ENCODE data around the gene OSBPL10.

Gene OSBPL10

DNA sequence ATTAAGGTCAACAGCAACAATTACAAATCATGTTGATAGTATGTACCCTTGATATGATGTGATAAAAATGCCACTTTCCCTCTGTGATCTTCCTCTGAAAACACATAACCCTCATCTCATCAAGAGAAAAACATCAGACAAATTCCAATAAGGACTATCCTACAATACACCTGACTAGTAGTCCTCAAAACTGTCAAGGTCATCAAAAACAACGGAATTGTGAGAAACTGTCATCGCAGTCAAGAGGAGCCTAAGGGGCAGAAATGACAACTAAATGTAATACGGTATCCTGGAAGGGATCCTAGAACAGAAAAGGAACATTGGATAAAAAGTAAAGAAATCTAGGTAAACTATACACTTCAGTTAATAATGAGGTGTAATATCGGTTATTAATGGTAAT, 59.2 kb downstream of the OSBPL10 start:
- DNase-seq: no peak

DNA sequence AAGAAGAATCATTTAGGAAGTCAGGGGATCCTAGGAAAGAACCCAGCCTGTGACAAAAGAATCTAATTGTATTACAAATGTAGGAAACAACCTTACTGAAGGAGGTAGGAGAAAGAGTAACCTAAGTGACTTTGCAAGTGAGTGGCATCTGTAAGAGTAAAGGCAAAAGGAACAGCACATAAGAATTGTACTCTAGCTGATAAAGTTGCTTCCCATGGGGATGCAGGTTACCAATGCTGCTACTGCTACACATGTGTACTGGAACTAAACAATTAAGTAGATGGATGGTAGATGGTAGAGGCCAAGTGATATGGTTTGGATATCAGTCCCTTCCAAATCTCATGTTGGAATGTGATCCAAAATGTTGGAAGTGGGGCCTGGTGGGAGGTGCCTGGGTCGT, 60.8 kb downstream of the OSBPL10 start:
- DNase-seq: no peak

DNA sequence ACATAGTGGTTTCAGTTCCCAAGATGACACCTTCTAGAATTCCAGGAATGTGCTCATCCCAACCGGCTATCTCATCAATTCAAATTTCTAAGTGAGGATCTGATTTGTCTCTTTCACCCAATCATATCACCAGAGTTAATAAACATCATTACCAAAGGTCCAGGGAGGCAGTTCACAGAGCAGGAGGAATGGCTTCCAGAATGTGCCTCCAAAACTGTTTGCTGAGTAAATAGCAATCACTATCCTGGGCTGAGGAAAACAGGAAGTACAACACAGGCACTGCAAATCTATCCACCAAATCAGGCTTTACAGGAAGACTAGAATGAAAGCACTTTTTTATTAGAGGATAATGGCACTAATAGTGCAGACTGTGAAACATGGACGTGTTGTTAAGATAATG, 61.5 kb downstream of the OSBPL10 start:
- no peak for DNase-seq

DNA sequence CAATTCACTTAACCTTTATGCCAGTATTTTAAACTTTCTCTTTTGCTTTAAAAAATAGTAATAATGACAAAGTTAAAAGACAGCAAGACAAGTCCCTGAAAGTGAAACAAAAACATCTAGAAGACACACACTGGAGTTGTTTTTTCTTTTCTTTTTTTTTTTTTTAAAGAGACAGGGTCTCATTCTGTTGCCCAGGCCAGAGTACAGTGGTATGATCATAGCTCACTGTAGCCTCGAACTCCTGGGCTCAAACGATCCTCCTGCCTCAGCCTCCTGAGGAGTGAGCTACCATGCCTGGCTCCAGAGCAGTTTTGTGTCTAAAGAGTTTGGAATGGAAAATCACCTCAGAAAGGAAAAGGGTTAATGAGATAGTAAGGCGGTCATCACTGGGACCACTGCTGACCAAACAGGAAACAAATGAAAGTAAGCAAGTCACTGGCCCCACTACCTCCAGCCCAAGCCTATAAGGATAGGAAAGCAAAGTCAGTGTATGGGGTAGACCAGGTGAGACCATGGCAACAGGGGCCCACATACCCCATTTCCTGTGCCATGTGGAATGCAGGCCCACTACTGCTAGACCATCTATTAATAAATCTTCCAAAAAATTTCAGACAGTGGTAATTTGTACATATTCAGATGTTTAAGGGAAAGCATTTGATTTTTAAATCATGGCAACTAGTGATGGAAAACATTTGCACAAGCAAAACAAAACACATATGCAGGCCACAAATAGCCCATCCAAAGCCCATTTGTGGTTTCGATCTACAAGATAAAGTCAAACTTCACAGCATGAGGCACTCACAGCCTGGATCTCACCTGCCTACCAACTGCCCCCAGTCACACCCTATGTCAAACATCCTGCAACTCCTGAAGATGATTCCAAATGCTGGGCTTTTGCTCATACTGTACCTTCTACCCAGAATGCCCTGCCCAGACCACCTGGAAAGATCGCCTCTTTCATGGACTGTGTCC, 62.6 kb downstream of the OSBPL10 start:
- peak; percentile 2 for DNase-seq

DNA sequence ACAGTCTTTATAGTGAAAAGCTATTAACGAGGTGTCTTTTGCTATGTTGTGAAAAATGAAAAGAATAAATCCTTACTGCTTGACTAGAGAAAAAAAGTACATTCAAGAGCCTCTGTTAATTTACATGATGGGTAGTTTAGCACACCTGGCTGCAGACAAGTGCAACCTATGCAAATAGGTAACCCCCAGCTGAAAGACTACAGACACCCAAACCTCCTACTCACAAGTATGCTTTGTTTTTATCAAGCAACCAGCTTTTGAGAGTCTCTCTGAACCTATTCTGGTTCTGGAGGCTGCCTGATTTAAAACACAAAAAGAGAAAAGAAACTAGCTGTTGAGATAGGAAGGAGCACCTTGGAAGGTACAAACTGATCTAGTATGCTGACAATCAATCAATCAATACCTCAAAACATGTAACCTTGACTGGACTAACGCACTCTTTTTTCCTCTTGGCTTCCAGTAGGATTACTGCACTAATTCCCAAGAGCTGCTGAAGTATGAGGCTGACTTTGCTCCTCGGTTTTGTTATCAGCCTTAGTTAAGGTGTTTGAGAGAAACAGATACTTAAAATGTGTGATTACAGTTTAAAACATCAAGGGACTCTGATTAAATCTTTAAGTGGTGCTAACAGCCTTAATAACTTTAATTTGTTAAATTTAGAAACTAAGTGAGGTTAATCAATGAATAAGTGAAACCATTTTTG, 63.6 kb downstream of the OSBPL10 start:
- no peak for DNase-seq

DNA sequence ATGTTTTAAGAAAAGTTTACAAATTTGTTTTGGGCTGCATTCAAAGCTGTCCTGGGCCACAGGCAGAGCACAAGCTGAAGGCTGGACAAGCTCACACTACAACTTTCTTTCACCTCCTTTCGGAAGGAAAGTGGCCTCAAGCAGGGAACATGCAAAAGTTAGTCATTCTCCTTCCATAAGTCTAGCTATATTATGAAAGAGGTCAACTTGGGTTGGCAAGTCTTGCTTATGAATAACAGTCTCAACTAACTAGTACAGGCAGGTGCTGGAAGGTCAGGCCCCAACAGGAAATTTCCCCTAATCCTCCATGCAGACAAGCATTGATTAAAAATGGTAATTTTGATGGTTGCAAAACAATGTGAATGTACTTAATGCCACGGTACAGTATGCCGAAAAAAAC, 69.4 kb downstream of the OSBPL10 start:
- DNase-seq: no peak

DNA sequence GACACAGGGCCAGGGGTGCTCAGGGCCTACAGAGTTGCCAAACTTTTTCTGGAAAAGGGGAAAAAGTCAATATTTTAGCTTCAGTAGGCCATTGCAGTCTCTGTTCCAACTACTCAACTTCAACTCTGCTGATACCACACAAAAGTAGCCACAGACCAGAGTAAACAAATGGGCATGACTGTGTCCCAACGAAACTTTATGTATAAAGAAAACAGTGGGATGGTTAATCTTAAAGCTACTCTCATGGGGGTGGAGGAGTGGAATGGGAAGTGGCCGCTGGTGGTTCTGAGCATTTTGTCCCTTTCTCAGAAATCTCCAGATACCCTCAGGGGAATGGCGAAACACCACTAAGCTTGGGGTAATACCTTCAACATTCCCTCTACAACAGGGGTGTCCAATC, 69.9 kb downstream of the OSBPL10 start:
- no peak for DNase-seq

DNA sequence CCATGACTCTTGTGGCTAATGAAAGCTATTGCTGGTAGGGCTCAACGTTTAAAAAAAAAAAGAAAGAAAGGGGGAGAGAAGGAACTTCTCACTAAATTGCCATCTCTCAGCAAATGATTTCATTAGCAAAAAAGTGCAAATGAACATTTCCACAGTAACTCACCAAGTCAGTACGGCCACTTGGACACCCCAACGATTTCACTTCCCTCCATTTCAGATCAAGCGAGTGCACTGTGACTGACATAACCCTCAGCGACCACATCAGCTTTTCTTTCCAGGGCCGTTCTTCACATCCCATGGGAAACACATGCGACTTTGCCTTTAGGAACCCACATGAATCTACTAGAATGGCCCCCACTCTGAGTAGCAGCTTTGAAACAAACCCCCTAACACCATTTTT, 71.6 kb downstream of the OSBPL10 start:
- no peak for DNase-seq

DNA sequence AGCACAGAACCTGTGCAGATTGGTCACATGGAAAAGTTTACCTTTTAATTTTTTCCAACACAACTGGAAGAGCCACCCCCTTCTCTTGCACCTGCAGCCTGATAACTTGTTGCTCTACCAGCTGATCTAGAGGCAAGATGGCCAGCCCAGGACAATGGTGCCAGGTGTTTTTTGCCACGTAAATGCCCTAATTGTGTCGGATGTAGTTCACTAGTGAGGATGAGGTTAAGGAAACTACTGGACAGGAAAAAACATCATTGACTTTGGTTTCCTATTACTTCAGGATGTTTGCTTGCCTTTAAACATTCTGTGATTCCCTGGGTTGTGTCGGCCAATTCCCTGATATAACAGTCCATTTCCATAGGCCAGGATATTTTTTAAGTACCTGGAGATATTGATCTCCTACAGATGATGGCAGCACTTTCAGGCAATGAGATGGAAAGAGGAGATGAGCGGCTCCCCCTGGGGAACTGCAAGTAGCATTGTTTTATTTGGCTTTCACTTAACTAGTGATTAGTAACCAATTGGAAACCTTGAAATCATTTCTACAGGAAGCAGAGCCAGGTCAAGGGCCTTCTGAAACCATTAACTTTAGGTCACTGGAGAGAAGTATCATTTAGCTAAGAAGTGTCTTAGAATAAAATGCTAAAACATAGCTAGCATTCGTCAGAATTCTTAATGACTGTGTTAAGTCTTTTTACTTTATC, 72.5 kb downstream of the OSBPL10 start:
- no peak for DNase-seq

DNA sequence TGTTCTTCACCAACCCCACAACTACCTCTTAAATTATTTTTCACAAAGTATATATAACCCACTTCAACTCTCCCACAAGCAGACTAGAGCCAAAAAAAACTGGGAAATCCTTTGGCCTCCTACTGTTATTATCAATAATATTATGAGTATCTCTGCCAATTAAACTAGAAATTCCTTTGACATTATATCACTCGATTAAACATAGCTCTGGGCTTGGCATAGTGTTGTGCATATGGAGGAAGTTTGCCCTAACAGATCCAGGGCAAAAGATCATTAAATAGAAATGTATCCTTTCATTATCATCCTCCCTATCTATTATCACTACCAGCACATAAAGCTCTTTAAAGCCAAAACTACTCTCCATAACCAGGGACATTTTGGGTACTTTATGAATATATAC, 74.9 kb downstream of the OSBPL10 start:
- DNase-seq: no peak

DNA sequence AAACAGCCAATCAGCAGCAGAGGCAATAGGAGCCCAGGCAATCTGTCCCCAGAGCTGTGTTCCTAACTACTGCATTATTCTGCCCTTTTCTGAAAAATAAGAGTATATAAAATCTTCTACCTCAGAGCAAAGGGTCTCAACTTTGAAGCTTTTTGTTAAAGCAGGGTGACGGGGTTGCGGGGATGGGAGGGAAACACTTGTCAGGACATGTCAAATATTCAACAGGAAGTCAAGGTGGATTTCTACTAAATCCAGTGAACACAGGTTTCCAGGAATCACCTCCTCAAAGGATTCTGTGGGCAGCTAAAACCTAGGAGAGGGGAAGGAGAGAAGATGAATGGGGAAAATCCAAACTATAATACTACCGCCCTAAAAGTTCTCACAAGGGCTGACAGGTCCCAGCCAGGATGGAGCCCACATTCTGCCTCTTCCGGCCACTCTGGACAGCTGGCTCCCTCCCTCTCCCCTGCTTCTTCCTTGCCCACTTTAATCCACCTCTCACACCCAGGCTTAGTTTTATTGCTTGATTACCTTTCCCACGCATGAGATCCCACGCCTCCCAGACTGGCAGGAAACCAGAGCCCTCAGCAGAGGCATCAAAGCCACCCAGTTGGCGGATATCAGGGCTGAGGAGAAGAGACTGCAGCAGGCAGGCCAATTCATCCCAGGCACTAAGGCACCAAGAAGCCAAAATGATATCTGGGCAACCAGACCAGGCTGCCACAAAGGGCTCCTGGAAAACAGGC, 77.2 kb downstream of the OSBPL10 start:
- no peak for DNase-seq

DNA sequence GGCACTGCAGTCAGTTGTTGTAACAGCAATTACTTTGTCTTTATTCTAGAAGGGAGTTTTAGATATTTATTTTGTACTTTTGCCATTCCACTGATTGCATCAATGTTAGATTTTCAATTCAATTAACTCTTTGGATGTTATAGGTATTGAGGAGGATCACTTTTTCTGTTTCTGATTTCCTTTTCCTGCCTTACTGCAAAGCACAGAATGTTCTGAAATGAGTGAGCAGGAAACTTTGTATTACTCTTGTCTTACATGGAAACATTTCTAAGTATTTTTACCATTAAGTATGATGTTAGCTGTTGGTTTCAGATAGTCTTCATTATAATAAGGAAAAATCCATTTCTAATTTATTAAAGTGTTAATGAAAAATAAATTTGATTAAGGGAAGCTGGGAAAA, 80.5 kb downstream of the OSBPL10 start:
- no peak for DNase-seq

DNA sequence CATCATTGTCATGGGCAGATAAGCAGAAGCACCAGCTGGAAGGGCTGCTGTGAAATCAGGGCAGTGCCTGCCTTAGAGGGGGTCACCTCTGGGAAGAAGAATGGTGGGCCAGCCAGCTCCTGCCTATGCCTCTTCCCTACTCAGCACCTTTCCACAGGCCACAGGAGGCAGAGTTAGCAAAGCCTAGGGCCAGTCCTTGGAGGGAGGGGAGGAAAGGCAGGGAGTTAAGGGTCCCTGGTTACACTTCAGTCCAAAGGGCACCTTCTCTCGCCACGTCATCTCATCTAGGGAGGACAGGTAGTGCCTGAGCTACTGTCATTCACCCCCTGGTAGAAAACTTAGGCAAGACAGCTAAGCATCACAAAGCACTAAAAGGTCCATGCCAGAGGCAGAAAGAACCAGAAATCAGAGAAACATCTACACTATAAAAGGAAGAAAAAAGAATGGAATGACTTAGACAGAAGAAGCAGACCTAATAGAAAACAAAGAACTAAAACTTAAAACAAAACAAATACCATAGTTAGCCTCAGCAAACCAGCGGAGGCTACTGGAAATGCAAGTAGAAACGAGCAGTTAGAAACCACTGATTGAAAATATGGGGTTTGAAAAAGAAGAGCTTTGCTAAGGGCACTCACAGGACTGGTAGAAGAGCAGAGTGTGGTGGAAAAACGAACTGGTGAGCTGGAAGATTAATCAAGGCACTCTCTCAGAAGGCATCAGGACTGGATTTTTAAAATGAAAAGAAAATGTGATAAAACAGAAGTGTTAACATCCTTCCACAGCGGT, 84.2 kb downstream of the OSBPL10 start:
- no peak for DNase-seq

DNA sequence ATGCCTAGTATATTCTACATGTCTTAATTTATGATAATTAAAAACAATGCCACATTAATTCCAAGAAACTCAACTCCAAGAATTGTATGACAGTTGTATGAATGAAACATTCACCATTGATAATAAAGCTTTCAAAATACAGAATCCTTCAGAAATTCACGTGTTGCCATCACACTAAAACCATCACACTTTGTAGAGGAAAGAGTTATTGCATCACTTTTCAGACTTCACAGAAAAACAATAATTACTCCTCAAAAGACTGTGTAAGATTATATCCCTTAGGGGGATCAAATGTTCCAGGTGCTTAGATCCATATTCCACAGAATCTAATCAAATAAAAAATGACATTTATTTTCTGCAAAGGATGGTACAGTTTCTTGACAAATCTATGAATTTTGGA, 85.0 kb downstream of the OSBPL10 start:
- no peak for DNase-seq

DNA sequence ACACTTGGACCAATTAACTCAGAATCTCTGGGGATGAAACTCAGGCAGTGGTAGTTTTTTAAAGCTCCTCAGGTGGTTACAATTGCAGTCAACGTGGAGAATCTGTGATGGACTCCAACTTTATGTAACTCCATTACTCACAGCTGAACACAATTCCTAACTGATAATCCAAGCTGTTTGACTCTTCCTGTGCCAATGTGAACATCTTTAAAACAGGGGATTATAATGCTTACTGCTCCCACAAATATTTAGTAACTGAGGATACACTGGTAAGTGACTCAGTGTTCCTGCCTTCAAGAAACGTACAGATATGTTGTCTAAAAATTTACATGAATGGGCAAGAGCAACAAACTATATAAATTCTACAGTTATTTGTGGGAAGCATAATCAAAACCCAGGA, 85.6 kb downstream of the OSBPL10 start:
- no peak for DNase-seq

DNA sequence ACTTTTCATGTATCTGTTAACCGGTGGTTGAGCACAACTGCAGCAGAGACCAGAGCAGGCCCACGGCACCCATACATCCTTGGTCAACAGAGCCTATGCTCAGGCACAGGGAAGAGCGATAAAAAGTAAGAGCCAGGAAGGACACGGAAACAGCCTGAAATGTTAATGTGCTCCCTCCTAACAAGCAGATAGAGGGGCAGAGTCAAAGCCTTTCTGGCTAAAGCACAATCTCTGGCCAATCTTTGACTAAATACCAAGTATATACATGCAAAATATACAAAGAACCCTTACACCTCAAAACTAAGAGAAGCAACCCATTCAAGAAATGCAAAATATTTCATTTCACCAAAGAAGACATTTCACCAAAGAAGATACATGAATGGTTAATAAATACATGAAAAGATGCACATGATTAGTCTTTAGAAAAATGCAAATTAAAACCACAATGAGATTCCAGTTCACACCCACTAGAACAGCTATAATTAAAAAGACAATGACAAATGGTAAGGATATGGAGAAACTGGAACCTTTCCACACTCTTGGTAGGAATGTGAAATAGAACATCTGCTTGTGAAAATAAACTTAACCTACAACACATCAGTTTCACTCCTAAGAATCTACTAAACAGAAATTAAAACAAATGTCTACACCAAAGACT, 88.0 kb downstream of the OSBPL10 start:
- no peak for DNase-seq

DNA sequence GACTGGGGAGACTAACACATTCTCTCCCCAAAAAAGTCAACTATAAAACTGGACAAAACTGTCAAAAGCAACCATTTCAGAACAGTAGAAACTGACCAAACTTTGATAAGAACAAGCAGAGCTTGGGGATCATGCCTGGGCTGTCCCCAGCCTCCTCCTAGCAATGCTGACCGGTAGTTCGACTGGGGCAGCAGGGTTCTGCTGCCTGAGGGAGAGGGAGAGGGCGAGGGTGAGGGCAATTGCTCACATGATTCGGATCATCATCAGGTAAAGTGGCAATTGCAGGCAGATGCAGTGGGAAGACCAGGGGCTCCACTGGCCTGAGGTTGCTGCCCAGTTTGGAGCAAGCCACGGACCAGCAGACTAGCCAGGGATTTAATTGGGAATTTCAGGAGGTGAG, 88.6 kb downstream of the OSBPL10 start:
- DNase-seq: no peak

DNA sequence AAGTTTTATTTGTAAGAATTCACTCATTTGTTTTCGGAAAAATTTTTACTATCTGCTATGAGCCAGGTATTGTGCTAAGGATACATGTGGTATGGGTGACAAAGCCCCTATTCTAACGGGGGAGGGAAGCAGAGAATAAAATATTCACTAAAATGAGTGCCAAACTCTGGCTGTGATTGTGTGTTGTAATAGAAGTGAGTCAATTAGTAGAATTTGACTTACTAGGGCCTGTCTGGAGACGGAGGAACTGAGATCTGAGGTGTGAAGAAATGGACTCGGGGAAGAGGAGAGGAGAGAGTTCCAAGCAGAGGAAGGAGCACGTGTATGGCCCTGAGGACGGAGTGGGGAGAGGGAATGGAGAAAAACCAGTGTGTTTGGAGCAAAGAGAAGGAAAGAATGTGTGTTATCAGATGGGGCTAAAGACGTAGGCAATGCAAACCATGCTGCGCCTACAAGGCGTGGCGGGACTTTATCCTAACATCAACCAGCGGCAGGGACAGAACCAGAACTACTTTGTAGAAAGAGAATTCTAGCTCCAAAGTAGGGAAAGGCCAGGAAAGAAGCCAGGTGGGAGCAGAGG, 89.1 kb downstream of the OSBPL10 start:
- no peak for DNase-seq

DNA sequence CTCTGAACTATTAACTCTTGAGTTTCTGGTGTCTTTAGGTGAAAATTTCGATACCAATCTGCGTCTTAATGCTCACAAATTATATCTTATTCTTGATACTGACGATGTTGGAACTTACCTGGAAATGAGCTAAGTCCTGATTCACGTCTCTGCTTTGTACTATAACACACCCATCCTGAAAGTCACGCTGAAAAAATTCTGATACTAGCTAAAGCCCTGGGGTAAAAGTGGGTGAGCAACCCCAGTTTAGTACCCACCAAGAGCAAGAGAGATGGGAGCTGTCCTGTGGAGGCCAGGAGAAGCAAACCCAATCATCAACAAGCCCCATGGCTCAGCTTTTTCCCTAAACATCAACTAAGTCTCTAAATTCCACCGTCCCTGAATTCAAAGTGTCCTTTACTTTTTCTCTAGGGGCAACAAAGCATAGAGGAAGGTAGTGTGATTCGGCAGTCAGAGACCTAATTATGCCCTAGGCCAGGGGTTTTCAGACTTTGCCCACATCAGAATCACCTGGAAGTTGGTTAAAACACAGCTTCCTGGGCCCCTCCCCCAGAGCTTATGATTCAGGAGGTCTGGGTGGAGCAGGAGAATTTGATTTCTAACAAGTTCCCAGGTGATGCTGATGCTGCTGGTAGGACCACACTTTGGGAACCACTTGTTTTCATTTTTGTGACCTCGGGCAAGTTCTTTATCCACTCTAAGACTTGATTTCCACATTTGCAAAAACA, 90.2 kb downstream of the OSBPL10 start:
- no peak for DNase-seq

DNA sequence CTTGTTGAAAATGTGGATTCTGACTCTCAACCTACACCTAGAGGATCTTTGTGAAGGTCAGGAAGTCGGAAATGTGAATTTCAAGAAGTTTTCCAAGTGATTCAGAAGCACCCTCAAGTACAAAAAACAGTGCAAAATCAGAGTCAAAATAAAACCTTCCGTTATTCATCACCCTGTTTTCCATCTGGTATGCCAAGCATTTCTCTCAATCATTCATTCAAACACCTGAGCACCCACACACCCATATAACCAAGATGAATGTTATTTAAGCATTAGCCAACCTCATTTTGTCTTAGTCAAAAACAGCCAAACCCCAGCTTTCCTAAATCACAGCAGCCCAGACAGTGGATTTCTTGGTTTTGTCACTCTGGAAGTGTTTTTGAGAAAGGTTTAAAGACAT, 91.1 kb downstream of the OSBPL10 start:
- DNase-seq: no peak

All from central memory CD4-positive, alpha-beta T cell (primary cell).